Fibroblast of mammary gland (primary cell): ENCODE data around the gene PRIMA1.

Source experiments
- DNase-seq: peaks from one replicate; pipeline ENCODE4 v3.0.0-alpha.2; 2010; ENCODE audit warnings: low read depth
- H3K4me3 ChIP-seq: 2 replicates; pipeline ENCODE4 v1.5.1; 2011; ENCODE audit warnings: low read depth, mild to moderate bottlenecking, low read length, moderate library complexity; ENCODE audit not compliant: control insufficient read depth
- CTCF ChIP-seq: conservative IDR thresholded peaks from 2 replicates; pipeline ENCODE4 v1.5.1; 2011; ENCODE audit warnings: low read depth, low read length, inconsistent platforms; ENCODE audit not compliant: control insufficient read depth, insufficient read depth

Gene PRIMA1

GRCh38 chr14:93700928-93701327 is 87.4 kb downstream of the PRIMA1 start:
- DNase-seq = no peak
- TF ChIP-seq CTCF = no peak
- H3K4me3 ChIP-seq = no peak overlapping the region

GRCh38 chr14:93693914-93694313 is 94.4 kb downstream of the PRIMA1 start:
- H3K4me3 ChIP-seq = no peak overlapping the region
- no peak for DNase-seq
- TF ChIP-seq CTCF = no peak

DNA sequence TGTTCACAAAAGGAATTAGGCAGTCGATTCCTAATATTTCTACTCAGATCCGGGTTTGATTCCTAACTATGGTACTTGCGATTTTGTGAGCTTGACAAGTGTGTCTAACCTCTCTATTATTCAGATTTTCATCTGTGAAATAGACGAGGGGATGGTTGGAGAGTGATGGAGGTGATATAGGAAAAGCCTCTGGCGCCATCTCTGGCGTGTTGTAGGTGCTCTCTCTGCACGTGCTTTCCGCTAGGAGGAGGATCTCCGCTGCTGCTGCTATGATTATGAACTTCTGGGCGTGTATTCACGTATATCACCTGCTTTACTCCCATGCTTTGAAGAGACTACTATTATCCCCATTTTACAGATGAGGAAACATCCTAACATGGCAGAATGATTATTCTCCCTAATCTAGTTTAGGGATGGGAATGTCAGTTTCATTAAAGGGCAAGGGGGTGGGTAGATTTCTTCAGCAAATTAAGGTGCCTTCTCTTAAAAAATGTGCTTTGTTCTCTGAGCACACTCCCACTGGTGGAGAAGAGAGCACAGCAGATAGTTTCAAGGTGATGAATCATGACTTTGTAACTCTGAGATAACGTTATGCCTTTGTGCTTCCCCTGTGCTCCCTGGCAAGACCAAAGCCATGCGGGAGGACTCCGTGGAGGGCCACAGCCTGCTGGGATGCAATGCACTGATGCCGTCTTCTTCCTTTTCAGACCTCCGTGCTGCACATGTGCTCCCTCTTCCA is 97.1 kb downstream of the PRIMA1 start:
- no peak for DNase-seq
- TF ChIP-seq CTCF = no peak
- no peak overlapping the region for H3K4me3 ChIP-seq

DNA sequence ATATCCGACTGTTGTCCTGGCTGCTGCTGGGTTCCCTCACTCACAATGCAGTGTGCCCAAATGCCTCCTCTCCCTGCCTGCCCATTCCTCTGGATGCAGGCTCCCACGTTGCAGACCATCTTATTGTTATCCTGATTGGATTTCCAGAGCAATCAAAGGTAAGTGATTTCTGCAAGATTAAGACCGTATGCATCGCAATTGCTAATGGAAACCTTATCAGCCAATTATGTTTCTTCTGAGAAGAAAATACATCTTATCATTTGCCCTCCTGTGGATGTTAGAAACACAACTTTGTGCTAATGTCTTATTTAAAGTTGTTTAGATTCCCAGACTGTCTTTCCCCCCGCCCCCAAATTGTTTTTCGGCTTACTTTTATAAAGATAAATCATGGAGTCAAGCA is 98.1 kb downstream of the PRIMA1 start:
- H3K4me3 ChIP-seq = no peak overlapping the region
- DNase-seq = no peak
- TF ChIP-seq CTCF = no peak

DNA sequence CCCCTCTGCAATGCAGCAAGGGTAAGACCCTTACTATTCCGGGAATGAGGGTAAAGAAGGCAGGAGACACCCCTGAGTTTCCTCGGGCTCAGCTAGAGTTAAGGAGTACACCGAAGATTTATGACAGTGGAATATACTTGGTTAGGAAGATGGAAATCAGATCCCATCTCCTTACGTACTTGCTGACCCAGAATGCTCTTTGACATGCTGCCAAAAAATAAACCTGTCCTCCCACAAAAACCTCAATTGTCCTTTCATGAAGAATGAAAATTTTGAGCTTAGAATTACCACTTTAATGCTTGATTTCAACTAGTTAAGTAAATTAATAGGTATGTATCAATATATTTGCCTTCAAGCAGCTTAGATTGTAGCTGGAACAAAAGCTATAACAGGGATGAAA is 99.5 kb downstream of the PRIMA1 start:
- H3K4me3 ChIP-seq = no peak overlapping the region
- TF ChIP-seq CTCF = no peak
- no peak for DNase-seq

DNA sequence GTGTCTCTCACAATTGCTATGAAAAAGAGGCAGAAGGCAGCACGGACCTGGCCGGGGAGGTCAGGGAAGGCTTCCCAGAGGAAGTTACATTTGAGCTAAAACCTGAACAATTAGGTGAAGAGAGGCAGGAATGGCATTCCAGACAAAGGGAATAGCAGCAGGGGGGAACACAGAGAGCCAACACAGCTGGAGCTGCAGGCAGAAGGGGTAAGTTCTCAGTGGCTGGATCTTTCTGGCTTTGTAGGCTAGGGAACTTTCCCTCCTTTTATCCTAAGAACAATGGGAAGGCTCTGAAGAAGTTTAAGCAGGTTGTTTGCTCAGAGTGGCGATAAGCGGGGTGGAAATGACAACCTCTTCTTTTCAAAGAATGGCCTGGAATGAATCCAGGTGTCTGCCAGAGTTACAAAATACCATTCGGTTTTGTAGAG is 100.0 kb downstream of the PRIMA1 start:
- no peak overlapping the region for H3K4me3 ChIP-seq
- no peak for TF ChIP-seq CTCF

More for the DNA sequence above, 100.0 kb downstream of the PRIMA1 start:
- DNase-seq = no peak
